Cortex of kidney (tissue), 1 donor: ENCODE results near the gene C1orf141.
"Not testable (repeated sequence)": the region's sequence is repeated elsewhere in the genome, so short reads cannot be mapped to it uniquely, and the experiment has no call there.

Experiments used
- DNase-seq: peaks from one replicate; lab custom pipeline; 2025; lab: John Stamatoyannopoulos, UW

The C1orf141 gene

DNA sequence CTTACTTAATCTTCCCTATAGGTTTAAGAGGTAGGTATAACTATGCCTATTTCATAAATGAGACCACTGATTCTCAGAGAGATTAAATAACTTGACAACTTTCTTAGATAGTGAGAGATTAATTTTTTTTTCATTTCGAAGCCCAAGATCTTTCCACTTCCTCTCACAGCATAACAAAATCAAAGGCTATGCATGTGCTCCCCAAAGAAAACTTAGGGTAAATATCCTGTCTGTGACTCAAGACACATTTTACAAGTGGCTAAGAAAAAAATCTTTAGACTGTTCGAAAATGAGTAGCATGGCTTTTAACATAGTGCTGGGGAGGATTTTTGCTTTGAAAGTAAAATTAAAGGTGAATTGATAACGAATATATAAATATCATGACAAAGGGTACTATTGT, 8.2 kb upstream of the C1orf141 start:
- no peak for DNase-seq

DNA sequence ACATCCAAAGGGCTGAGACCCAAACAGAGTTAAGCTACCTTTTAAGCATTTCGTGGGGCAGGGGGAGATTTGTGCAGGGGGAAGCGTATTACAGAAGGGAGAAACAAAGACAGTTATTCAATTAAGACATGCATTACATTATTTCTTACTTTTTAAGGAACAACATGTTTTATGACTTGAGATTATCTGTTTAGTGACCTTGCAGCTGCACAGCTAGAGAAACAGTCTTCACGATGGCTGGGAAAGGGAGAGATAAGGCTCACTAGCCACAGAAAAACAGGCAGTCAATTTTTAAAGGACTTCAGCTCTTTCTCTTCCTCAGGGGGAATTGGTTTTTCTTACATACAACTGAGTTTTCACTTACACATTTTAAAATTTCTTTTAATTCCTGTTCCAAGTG, 7.1 kb upstream of the C1orf141 start:
- not testable (repeated sequence) for DNase-seq

DNA sequence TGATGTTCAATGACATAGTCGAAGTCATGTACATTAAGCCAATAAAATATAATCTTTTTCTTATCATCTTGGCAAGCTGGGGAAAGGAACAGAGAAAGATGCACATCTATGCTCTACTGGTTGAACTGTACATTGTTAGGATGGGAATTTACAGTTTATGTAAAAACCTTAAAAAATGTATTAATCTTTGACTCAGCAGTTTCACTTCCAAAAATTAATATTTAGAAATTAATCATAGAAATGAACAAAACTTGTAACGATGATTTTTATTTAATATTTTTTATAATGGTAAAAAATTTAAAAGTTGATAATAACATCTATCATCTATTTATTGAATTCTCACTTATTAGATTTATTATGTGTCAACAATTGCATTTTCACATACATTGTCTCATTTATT, 5.7 kb upstream of the C1orf141 start:
- DNase-seq = no peak

DNA sequence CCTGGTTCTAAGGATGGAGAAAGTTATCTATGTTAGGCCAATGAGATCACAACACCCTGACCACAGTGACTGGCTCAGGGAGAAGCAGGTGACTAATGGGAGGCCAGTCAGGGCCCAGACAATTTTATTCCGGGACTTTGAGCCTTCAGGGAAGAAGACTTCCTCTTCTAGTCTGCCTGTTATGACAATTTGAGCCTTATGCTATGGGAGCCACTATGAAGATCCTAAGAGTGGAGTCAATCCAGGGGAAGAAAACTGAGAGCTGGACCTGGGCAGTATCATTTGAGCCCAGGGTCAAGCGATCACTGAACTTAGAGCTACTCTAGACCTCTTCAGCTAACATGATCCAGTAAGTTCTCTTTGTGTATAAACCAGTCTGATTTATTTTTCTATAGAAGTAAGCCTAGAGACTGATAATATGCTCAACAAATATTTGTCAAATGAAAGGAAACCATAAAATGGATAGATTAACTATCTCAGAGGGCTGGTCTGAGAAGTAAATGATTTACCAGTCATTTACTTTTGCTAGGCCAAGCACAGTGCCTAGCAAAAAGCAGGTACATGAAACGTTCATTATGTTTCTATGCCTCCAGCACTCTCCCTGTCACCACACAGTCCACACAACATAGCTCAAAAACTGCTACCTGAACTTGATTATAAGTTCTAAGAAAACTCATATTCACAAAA, 4.2 kb upstream of the C1orf141 start:
- DNase-seq = no peak

DNA sequence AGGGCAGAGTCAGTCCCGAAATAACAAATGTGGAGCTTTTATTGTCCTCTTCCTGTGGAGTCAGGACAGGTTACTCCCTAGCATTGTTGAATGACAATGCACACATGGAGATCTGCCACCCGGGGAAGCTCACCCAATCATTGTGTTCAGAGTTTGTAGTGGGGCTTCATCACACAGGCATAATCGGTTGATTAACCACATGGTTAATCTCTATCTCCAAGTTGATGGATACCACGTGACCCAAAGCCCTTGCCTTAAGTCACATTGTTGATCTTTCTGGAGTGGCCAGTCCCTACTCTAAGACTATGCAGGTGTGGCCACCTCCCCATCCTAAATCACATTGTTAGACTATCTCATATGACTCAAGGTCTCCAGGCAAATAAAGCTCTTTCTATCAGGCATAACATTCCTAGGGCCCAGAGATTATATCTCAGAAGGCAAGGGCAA, 2.6 kb upstream of the C1orf141 start:
- no peak for DNase-seq

DNA sequence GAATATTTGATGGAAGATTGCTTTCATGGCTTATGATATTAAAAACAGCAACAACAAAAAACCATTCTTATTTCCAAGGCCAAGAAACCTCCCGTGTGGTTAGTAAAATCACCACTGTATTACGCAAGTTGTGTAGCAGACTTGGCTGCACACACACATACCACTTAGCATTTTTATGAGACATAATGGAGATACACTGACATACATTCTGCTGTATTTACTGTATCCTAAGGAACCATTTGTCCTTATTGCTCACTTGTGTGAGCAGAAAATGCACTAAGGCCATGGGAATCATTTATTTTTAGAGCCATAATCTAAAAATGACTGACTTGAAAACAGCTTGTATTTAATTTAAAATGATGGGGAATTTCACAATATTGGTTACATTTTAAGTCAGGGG, 584 bp upstream of the C1orf141 start:
- DNase-seq = no peak

DNA sequence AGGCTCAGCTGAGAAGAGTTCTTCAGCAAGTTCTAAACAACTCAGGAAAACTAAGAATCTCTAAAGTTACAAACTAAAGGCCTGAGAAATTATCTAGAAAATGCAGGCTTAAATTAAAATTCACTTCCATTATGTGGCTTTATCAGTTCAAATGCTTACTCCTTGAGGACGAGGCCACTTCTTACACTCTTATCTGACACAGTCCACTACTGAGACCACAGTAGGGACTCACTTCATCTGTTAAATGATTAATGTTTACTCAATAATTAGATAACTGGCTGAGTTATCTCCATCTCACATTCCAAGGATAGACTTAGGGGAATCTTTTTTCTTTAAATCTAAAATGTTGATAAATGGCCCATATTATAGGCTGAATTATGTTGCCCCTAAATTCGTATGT, 1.6 kb downstream of the C1orf141 start:
- DNase-seq = no peak

DNA sequence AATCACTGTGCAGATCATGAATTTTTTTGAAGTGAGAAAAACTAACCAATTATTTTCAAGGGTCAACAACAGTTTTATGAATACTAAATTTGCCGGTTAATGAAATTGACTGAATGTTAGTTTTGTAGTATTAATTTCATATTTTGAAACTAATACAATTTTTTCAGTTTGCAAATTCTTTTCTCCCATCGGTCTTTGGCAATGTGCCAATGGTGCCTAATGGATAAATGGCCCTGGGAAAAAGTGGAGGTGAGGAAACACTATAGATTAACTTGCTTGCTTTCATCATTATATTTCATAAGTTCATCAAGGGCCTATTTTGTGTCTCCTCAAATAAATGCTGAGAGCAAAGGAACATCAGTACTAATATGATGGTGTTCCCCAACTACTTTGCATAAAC, 4.1 kb downstream of the C1orf141 start:
- DNase-seq = no peak

DNA sequence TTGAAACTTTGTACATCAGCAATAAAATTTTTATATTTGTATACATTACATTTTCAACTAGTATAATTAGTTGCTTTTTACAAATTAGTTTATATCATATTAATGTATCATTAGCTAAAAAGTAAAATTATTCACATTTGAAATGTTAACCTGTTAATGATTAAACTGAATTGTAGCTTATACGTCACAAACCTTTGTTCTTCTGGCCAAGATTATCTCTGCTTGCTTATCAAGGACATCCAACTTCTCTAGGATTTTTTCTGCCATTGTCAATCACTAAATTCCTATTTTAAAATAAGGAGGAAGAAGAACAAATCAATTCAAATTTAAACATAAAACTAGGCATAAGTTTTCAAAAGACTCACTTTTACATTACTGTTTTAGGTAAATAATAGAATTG, 7.8 kb downstream of the C1orf141 start:
- no peak for DNase-seq

DNA sequence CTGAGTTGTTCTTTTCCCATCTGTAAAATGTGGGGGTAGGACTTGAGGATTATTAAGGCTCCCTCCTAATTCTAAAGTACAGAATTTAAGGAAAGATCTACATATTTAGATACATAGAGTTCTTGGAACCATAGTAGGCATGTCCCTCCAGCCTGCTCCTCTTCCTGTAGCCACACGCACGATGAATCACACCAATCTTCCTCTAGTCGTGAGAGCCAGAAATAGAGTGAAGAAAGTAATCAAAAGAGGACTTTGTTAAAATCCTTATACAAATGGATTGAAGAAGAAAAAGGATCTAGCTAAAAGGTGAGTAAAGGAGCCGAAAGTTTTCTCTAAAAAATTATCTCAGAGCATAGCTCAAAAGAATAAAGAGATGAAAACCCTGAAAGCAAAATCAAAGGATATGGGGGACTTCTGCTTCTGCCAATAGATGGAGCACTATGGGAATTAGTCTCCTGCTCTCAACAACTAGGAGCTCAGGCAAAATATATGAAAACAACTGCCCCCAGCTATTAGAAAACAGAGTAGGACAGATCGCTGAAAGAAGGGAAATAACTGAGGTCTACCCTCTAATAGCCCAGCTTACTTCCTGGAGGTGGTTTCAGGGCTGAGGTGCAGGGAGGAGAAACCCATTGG, 8.5 kb downstream of the C1orf141 start:
- DNase-seq = no peak

DNA sequence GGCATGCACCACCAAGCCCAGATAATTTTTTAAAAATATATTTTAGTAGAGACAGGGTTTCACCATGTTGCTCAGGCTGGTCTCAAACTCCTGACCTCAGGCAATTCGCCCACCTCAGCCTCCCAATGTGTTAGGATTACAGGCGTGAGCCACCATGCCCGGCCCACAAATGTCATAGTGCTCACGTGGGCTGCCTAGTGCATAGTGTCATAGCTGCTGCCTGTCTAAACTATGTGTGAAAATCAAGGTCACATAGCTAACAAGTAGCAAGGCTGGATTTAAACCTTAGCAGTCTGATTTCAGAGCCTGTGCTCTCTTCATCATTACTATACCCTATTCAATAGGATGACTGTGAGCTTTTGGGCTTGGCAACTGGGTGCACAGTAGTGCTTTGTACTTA, 10.3 kb downstream of the C1orf141 start:
- DNase-seq = no peak

DNA sequence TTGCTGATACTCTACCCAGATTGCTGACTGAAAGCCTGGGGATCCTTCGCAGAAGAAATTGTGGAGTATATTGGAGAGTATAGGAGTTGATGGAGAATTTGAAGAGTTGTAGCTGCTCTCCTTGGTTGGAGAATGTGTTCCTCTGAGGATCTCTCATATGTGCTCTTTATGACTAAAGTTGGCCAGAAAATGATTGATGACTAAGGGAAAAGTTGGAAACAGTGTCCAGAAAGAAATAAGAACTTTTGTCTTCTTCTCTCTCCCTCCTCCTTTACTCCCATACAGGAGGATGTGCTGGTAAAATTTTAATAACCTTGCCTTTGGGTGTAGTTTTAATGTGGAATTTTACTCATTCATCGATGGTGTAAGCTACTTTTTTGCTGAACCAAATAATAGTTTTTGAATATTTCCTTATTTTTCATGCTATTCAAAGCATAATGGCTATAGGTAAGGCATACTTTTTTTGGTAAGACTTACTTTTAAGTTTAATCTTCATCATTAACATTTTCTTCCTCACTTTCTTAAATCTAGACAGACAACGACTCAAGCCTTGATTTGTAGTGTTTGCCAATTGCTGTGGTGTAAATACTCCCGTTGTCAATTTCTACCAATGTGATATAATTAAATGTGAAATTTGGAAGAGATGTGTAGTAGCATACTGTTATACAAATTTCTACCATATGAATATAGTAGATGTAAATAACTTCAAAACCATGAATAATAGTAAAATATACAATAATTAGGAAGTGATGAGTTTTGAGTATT, 13.7 kb downstream of the C1orf141 start:
- no peak for DNase-seq

DNA sequence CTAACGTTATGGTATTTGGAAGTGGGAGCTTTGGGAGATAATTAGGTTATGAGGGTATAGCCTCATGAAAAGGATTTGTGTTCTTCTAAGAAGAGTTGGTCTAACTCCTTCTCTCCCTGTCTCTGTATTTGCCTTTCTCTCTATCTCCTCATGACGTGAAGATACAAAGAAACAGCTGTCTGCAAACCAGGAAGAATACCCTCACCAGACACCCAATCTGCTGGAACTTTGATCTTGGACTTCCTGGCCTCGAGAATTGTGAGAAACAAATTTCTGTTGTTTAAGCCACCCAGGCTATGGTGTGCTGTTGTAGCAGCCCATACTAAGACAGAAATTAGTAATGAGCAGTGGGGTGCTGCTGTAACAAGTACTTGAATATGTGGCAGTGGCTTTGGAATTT, 16.1 kb downstream of the C1orf141 start:
- no peak for DNase-seq

DNA sequence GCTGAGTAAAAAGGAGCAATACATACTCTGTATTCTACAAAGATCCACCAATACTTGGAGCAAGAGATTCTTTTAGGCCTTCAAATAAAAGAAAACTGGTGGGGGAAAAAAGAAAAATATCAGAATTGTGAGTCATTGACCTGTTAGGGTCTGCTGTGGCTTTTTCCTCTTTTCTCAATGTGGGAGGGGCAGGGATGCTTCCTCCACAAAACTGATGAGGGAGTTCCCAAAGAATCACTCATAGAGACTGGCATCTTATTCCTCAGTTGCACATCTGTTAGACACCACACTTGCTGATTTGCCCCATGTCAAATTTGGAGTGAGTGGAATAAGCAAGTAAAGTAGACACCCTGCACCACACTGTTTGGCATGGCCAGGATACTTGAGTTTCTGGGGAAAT, 16.6 kb downstream of the C1orf141 start:
- no peak for DNase-seq

DNA sequence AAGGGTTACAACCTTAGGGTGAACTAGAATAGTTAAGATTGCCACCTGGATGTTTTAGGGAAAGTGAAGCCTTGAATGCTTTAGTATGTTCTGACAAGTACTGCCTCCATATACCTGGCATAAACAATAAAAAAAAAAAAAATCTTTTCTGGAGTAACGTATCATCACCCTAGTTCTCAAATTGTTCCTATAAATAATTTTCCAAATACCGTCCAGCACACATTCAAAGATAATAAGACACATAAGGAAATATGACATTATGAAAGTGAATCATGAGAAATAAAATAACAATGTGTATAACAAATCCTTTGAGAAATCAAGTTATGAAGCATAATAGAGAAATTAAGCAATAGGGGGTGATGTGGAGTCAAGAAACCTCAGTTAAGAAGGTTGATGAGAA, 20.6 kb downstream of the C1orf141 start:
- no peak for DNase-seq

DNA sequence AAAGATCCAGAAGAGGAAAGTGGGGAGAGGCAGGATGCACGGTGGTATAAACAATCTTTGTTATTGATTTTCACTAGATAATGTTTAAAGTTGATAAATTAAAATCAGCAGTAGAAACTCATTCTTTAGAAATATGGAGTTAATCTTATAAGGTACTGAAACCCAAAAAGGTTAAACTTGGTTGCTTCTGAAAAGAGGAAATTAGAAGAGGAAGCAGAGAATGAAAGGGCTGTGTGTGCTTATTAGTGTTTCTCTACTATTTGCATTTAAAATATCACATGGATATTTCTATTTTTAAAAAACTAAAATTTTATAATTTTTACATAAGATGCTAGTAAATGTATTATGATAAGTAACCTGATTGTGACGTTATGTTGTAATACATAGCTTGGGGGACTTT, 24.4 kb downstream of the C1orf141 start:
- no peak for DNase-seq

DNA sequence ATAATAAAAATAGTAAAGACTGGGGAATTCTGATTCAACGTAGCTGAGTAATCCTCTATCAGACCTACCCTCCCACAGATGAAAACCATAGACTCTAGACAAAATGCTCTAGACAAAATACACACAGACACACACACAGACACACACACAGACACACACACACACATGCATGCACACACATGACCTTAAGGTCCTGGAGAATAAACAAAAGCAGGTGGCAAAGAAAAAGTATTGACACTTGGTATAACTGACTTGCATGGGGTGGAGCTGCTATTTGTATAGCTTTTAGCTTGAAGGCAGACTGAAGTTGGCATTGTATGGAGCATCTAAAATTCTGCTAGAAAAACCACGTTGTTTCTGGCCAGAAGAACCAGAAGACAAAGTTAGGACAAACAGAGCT, 29.3 kb downstream of the C1orf141 start:
- no peak for DNase-seq

DNA sequence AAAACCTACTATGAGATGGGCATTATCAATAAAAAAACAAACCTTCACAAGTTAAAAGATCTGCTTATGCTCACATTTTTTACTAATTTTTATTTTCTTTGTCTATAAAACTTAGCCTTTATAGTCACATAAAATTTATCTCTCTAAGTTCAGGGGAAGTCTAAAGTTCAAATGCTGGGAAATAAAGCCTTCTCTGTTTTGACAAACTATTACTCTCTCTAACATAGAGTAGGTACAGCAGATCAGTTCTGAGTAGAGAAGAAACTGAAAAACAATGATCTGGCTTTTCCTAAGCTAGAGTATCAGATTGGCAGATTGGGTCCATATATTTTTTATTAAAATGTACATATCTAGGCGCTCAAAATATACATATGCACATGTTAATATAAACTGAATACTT, 31.2 kb downstream of the C1orf141 start:
- no peak for DNase-seq

DNA sequence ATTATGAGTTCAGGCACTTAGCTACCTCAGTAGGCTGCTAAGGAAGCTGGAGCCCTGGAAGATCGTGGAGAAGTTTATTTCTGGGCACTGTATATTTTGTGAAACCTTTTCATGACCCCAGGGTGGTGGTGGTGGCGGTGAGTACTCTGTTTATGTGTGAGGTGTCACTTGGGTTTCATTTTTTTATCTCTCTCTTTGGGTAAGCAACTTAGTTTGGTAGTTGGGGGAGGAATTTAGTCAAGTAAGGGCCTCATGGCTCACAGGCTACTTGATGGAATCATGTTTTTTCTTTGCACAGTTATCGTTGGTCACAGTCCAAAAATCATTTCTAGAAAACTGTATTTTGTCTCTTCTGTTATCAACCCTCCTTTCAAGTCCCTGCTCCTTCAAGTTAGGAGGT, 33.9 kb downstream of the C1orf141 start:
- DNase-seq = no peak

DNA sequence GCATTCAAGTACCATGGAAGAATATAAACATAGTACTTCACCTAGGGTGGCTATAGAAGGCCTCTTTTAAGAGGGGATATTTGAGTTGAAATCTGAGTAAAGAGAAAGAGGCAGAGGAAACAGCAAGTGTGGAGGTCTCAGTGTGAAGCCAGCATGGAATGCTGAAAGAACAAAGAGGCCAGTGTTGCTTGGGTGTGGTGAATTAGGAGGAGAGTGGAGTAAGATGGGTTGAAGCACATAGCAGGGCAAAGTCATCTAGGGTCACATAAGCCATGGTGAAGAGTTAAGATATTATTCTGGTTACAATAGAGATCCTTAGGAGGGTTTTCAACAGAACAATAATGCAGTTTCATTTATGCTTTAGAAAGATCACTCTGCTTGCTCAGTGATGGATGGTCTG, 37.5 kb downstream of the C1orf141 start:
- DNase-seq = no peak

DNA sequence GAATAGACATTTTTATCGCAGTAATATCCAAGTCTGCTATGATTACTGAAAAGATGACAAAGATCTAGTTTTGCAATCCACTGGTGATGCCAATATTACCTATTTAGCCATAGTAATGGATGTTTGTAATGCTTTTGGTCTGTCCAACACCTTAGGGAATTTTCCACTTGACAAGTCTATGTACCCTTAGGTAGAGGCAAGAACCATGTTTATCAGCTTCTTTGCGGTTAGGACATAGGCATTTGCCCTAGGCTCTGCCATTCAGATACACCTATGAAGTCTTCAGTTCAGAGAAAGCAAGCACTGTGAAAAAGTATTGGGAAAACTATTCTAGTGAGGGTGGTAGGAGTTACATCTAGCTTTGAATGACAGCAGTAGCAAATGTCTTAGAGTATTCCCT, 40.6 kb downstream of the C1orf141 start:
- no peak for DNase-seq

DNA sequence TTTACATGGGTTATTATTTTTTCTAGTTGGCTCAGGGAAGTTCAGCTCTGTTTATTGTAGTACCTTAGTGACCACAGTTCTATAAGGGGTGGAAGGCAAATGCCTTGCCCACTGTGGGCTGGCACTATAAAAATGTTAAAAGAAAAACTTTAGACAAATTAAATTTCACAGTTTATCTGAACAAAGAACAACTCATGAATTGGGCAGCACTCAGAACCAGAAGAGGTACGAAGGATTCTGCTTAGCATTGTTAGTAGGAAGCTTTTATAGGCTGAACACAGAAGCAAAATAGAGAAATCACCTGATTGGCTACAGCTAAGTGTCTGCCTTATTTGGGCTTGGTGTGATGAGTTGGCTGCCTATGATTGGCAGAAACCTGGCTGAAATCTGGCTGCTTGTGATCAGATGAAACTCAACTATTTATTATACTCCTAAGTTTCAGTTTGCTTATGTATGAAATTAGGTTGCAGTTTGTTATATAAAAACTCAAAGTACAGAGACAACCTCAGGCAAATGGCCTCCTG, 45.0 kb downstream of the C1orf141 start:
- DNase-seq = no peak

DNA sequence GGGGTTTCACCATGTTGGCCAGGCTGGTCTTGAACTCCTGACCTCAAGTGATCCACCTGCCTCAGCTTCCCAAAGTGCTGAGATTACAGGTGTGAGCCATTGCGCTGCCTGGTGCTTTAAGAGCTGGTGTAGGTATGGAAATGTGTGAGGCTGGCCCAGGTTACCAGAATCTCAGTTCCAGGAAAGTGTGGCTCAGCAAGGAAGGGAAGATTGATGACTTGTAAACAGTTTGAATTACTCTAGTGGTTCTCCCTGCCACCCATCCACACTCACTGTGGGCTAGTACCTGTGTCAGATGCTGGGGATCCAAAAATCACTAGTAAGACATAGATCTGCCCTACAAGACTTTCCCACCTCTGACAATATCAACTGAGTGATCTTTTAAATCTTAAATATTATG, 46.3 kb downstream of the C1orf141 start:
- DNase-seq = no peak
